Activated T-helper 2 cell treated with anti-CD3 and anti-CD28 coated beads, Interferon-gamma antibody, Interleukin-2, Interleukin-4, amounts not matched to agents 10 μg/mL and 5 μg/mL and 100 μg/mL, durations not matched to agents 14 hours and 24 hours and 36 hours (primary cell): Measurements from ENCODE around the gene AKAP13. TPM values are rescaled to one million over a fixed set of nuclear protein-coding genes. Genes with fewer than 3 reads are reported as not detected.

ENCODE experiments used
- DNase-seq: peaks from one replicate; pipeline ENCODE4 v3.0.0; 2021; ENCODE audit warnings: low spot score
- H3K27ac Mint-ChIP-seq: one replicate; pipeline ENCODE4 v1.8.0; 2021; ENCODE audit warnings: mixed read lengths
- H3K27me3 Mint-ChIP-seq: one replicate; pipeline ENCODE4 v1.8.0; 2021; ENCODE audit warnings: low read depth, mixed read lengths
- H3K36me3 Mint-ChIP-seq: one replicate; pipeline ENCODE4 v1.8.0; 2021; ENCODE audit warnings: low read depth, mixed read lengths
- H3K4me1 Mint-ChIP-seq: one replicate; pipeline ENCODE4 v1.8.0; 2021; ENCODE audit warnings: low read depth, mixed read lengths
- H3K4me3 Mint-ChIP-seq: one replicate; pipeline ENCODE4 v1.8.0; 2021; ENCODE audit warnings: low read depth, mild to moderate bottlenecking, moderate library complexity, mixed read lengths
- H3K9me3 Mint-ChIP-seq: one replicate; pipeline ENCODE4 v1.8.0; 2021; ENCODE audit warnings: mixed read lengths
- intact Hi-C: fragments of 100-400 bp; cut with micrococcal nuclease; formaldehyde crosslinking; loops from one replicate; pipeline ENCODE4 v1.15.1; 2023
- total RNA-seq: library from RNA; stranded (reverse); gene quantifications from 2 replicates; pipeline ENCODE4 v1.2.3, GENCODE V29; 2022

The AKAP13 gene
- total RNA-seq, 1 donor from 2014 or later: 92.1 TPM

- no peak for DNase-seq
- H3K4me1 Mint-ChIP-seq: peaks cover 2% of the 10 kb centered on the region
- H3K27me3 Mint-ChIP-seq: no peaks in the 10 kb centered on the region
- H3K27ac Mint-ChIP-seq: peak overlapping the region; percentile 28
- H3K36me3 Mint-ChIP-seq: no peaks in the 10 kb centered on the region
- H3K4me3 Mint-ChIP-seq: no peak overlapping the region
- intact Hi-C loops: no loop called here
- H3K9me3 Mint-ChIP-seq: no peaks in the 10 kb centered on the region
Measured at GRCh38 chr15:85773249-85773648, 392.8 kb downstream of the AKAP13 start.

GRCh38 chr15:85773970-85774369 is 393.6 kb downstream of the AKAP13 start:
- Mint-ChIP-seq H3K4me3 (no peak overlapping the region), H3K4me1 (peaks cover 2% of the 10 kb centered on the region), H3K27me3 (no peaks in the 10 kb centered on the region), H3K27ac (peak overlapping the region; percentile 35), H3K36me3 (no peaks in the 10 kb centered on the region), H3K9me3 (no peaks in the 10 kb centered on the region)
- intact Hi-C loops: no loop called here
- DNase-seq: no peak

- no peaks in the 10 kb centered on the region for H3K27me3 Mint-ChIP-seq
- H3K4me3 Mint-ChIP-seq: no peak overlapping the region
- peaks cover 21% of the 10 kb centered on the region for H3K4me1 Mint-ChIP-seq
- intact Hi-C loops: no loop called here
- DNase-seq: no peak
- no peaks in the 10 kb centered on the region for H3K9me3 Mint-ChIP-seq
- H3K27ac Mint-ChIP-seq: no peak overlapping the region
- peaks cover 3% of the 10 kb centered on the region for H3K36me3 Mint-ChIP-seq
Measured at GRCh38 chr15:85777250-85778106, 397.1 kb downstream of the AKAP13 start.

- Mint-ChIP-seq H3K4me3 (no peak overlapping the region), H3K9me3 (no peaks in the 10 kb centered on the region), H3K4me1 (peaks cover 23% of the 10 kb centered on the region), H3K27ac (no peak overlapping the region), H3K27me3 (no peaks in the 10 kb centered on the region), H3K36me3 (peaks cover 3% of the 10 kb centered on the region)
- no peak for DNase-seq
- intact Hi-C loops: no loop called here
Measured at GRCh38 chr15:85778107-85778776, 397.8 kb downstream of the AKAP13 start.

GRCh38 chr15:85779249-85779648 is 398.8 kb downstream of the AKAP13 start:
- intact Hi-C loops: no loop called here
- Mint-ChIP-seq H3K4me3 (no peak overlapping the region), H3K27me3 (no peaks in the 10 kb centered on the region), H3K36me3 (peaks cover 3% of the 10 kb centered on the region), H3K27ac (peak overlapping the region; percentile 1), H3K9me3 (no peaks in the 10 kb centered on the region), H3K4me1 (peaks cover 26% of the 10 kb centered on the region)
- DNase-seq: no peak

GRCh38 chr15:85780225-85780985 is 400.0 kb downstream of the AKAP13 start:
- Mint-ChIP-seq H3K9me3 (no peaks in the 10 kb centered on the region), H3K36me3 (peaks cover 3% of the 10 kb centered on the region), H3K27ac (peak overlapping the region; percentile 5), H3K27me3 (no peaks in the 10 kb centered on the region), H3K4me3 (no peak overlapping the region), H3K4me1 (peaks cover 34% of the 10 kb centered on the region)
- DNase-seq: no peak
- intact Hi-C loops: no loop called here

GRCh38 chr15:85781099-85781498 is 400.7 kb downstream of the AKAP13 start:
- no peak for DNase-seq
- H3K4me1 Mint-ChIP-seq: peaks cover 40% of the 10 kb centered on the region
- peaks cover 3% of the 10 kb centered on the region for H3K36me3 Mint-ChIP-seq
- no peak overlapping the region for H3K27ac Mint-ChIP-seq
- no peak overlapping the region for H3K4me3 Mint-ChIP-seq
- no peaks in the 10 kb centered on the region for H3K27me3 Mint-ChIP-seq
- no peaks in the 10 kb centered on the region for H3K9me3 Mint-ChIP-seq
- intact Hi-C loops: no loop called here

GRCh38 chr15:85782064-85782463 is 401.7 kb downstream of the AKAP13 start:
- H3K27me3 Mint-ChIP-seq: no peaks in the 10 kb centered on the region
- peaks cover 3% of the 10 kb centered on the region for H3K36me3 Mint-ChIP-seq
- H3K4me1 Mint-ChIP-seq: peaks cover 47% of the 10 kb centered on the region
- H3K27ac Mint-ChIP-seq: peak overlapping the region; percentile 65
- no peak overlapping the region for H3K4me3 Mint-ChIP-seq
- no peak for DNase-seq
- no peaks in the 10 kb centered on the region for H3K9me3 Mint-ChIP-seq
- intact Hi-C loops: no loop called here

GRCh38 chr15:85785887-85786780 is 405.7 kb downstream of the AKAP13 start:
- H3K36me3 Mint-ChIP-seq: peaks cover 8% of the 10 kb centered on the region
- H3K27ac Mint-ChIP-seq: peak overlapping the region; percentile 81
- H3K4me1 Mint-ChIP-seq: peaks cover 48% of the 10 kb centered on the region
- intact Hi-C loops: loop anchor here (1.0 kb wide), 1 partner anchor 7 kb away; no protein-coding TSS in a partner anchor
- no peaks in the 10 kb centered on the region for H3K9me3 Mint-ChIP-seq
- peak overlapping the region; percentile 51 for H3K4me3 Mint-ChIP-seq
- H3K27me3 Mint-ChIP-seq: no peaks in the 10 kb centered on the region
- no peak for DNase-seq

- H3K9me3 Mint-ChIP-seq: no peaks in the 10 kb centered on the region
- H3K4me3 Mint-ChIP-seq: no peak overlapping the region
- intact Hi-C loops: no loop called here
Measured at GRCh38 chr15:85786781-85787114, 406.3 kb downstream of the AKAP13 start.

GRCh38 chr15:85788771-85789495 is 408.5 kb downstream of the AKAP13 start:
- peaks cover 44% of the 10 kb centered on the region for H3K4me1 Mint-ChIP-seq
- no peak for DNase-seq

More at GRCh38 chr15:85786781-85787114, 406.3 kb downstream of the AKAP13 start:
- no peaks in the 10 kb centered on the region for H3K27me3 Mint-ChIP-seq
- H3K4me1 Mint-ChIP-seq: peaks cover 45% of the 10 kb centered on the region
- peaks cover 8% of the 10 kb centered on the region for H3K36me3 Mint-ChIP-seq
- no peak overlapping the region for H3K27ac Mint-ChIP-seq
- DNase-seq: no peak

More at GRCh38 chr15:85788771-85789495, 408.5 kb downstream of the AKAP13 start:
- Mint-ChIP-seq H3K27ac (no peak overlapping the region), H3K27me3 (no peaks in the 10 kb centered on the region), H3K4me3 (no peak overlapping the region), H3K9me3 (no peaks in the 10 kb centered on the region), H3K36me3 (peaks cover 11% of the 10 kb centered on the region)
- intact Hi-C loops: no loop called here
